ENCODE results near the gene TRAF7. TPM values are rescaled to one million over a fixed set of nuclear protein-coding genes. Genes with fewer than 3 reads are reported as not detected.

TRAF7 gene
- total RNA-seq, 2 experiments from 2014 or later, result 74.8 to 80.2 TPM

GRCh38 chr16:2186064-2186463, 30.5 kb downstream of the TRAF7 start:
- Mint-ChIP-seq H3K27ac (no peak overlapping the region), H3K27me3 (no peaks in the 10 kb centered on the region), H3K9me3 (no peaks in the 10 kb centered on the region), H3K4me3 (no peak overlapping the region), H3K4me1 (ENCODE audit: low read depth) (no peaks in the 10 kb centered on the region), H3K36me3 (ENCODE audit: low read depth) (no peaks in the 10 kb centered on the region)
- no peak for DNase-seq
- TF ChIP-seq CTCF (IDR thresholded peaks at IDR 0.05), result no peak
- intact Hi-C loops (cut with micrococcal nuclease), result no loop called here
- ATAC-seq, result no peak
- ChIA-PET CTCF (interaction anchor here (1.5 kb wide), 1 partner anchor 9 kb away, joined by 4 read pairs; no protein-coding TSS in a partner anchor), POLR2A (no interaction called here)

GRCh38 chr16:2186505-2186904, 30.9 kb downstream of the TRAF7 start:
- H3K4me1 Mint-ChIP-seq (ENCODE audit: low read depth), result no peaks in the 10 kb centered on the region
- no peaks in the 10 kb centered on the region for H3K9me3 Mint-ChIP-seq
- no peak overlapping the region for H3K27ac Mint-ChIP-seq
- intact Hi-C loops (cut with micrococcal nuclease), result no loop called here
- no peak for TF ChIP-seq CTCF (IDR thresholded peaks at IDR 0.05)
- H3K4me3 Mint-ChIP-seq, result no peak overlapping the region
- ATAC-seq, result no peak
- POLR2A ChIA-PET, result no interaction called here
- CTCF ChIA-PET, result interaction anchor here (1.5 kb wide), 1 partner anchor 8 kb away, joined by 4 read pairs; no protein-coding TSS in a partner anchor
- H3K27me3 Mint-ChIP-seq, result no peaks in the 10 kb centered on the region
- no peak for DNase-seq
- H3K36me3 Mint-ChIP-seq (ENCODE audit: low read depth), result no peaks in the 10 kb centered on the region

GRCh38 chr16:2187212-2187611, 31.6 kb downstream of the TRAF7 start:
- POLR2A ChIA-PET, result interaction anchor here (0.7 kb wide), 1 partner anchor 32 kb away, joined by 3 read pairs; the partner anchor contains the start of gene TRAF7
- no peak overlapping the region for H3K27ac Mint-ChIP-seq
- H3K9me3 Mint-ChIP-seq, result no peaks in the 10 kb centered on the region
- no peaks in the 10 kb centered on the region for H3K4me1 Mint-ChIP-seq (ENCODE audit: low read depth)
- no peak for DNase-seq
- H3K27me3 Mint-ChIP-seq, result no peaks in the 10 kb centered on the region
- CTCF ChIA-PET, result no interaction called here
- intact Hi-C loops (cut with micrococcal nuclease), result no loop called here
- ATAC-seq, result no peak
- no peak for TF ChIP-seq CTCF (IDR thresholded peaks at IDR 0.05)
- H3K36me3 Mint-ChIP-seq (ENCODE audit: low read depth), result no peaks in the 10 kb centered on the region
- H3K4me3 Mint-ChIP-seq, result no peak overlapping the region

- no peaks in the 10 kb centered on the region for H3K36me3 Mint-ChIP-seq (ENCODE audit: low read depth)
- no peaks in the 10 kb centered on the region for H3K27me3 Mint-ChIP-seq
- no peaks in the 10 kb centered on the region for H3K9me3 Mint-ChIP-seq
- DNase-seq, result no peak
- ATAC-seq, result no peak
- intact Hi-C loops (cut with micrococcal nuclease), result no loop called here
- H3K27ac Mint-ChIP-seq, result no peak overlapping the region
- no peaks in the 10 kb centered on the region for H3K4me1 Mint-ChIP-seq (ENCODE audit: low read depth)
- POLR2A ChIA-PET, result interaction anchor here (0.6 kb wide), 2 partner anchors 129 to 138 kb away, joined by 3 read pairs; no protein-coding TSS in a partner anchor
- no peak for TF ChIP-seq CTCF (IDR thresholded peaks at IDR 0.05)
- no peak overlapping the region for H3K4me3 Mint-ChIP-seq
- CTCF ChIA-PET, result no interaction called here
Measured at GRCh38 chr16:2188395-2188794, 32.8 kb downstream of the TRAF7 start.

GRCh38 chr16:2189252-2189893, 33.8 kb downstream of the TRAF7 start:
- CTCF ChIA-PET, result no interaction called here

More at GRCh38 chr16:2189252-2189893, 33.8 kb downstream of the TRAF7 start:
- ATAC-seq (no peak), DNase-seq (no peak)
- no peaks in the 10 kb centered on the region for H3K9me3 Mint-ChIP-seq
- H3K27me3 Mint-ChIP-seq, result no peaks in the 10 kb centered on the region
- POLR2A ChIA-PET, result interaction anchor here (1.2 kb wide), 1 partner anchor 34 kb away, joined by 5 read pairs; the partner anchor contains the start of gene TRAF7
- TF ChIP-seq CTCF (IDR thresholded peaks at IDR 0.05), result no peak
- intact Hi-C loops (cut with micrococcal nuclease), result no loop called here
- H3K36me3 Mint-ChIP-seq (ENCODE audit: low read depth), result no peaks in the 10 kb centered on the region
- no peaks in the 10 kb centered on the region for H3K4me1 Mint-ChIP-seq (ENCODE audit: low read depth)
- H3K4me3 Mint-ChIP-seq, result no peak overlapping the region
- H3K27ac Mint-ChIP-seq, result no peak overlapping the region
